HepG2 (cell line): ENCODE results near the gene DGKG.

ENCODE experiments used
- CEBPB ChIP-seq: IDR thresholded peaks from 2 replicates; pipeline ENCODE4 v1.6.1; 2011; ENCODE audit warnings: low read depth, low read length, improper control_type of control experiment, borderline replicate concordance
- TF ChIP-seq, protein P1 (sequence below): sonication (generic); IDR thresholded peaks from 2 replicates; pipeline ENCODE4 v1.6.1; 2016; ENCODE audit warnings: low read depth, borderline replicate concordance

- TF ChIP-seq, protein P1, sequence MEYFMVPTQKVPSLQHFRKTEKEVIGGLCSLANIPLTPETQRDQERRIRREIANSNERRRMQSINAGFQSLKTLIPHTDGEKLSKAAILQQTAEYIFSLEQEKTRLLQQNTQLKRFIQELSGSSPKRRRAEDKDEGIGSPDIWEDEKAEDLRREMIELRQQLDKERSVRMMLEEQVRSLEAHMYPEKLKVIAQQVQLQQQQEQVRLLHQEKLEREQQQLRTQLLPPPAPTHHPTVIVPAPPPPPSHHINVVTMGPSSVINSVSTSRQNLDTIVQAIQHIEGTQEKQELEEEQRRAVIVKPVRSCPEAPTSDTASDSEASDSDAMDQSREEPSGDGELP: no peak
- TF ChIP-seq CEBPB: no peak
Measured at GRCh38 chr3:186394566-186395217, 32.7 kb upstream of the DGKG start.
